HCT116 (cell line): ENCODE data around the gene DOCK7. TPM values are rescaled to one million over a fixed set of nuclear protein-coding genes. Genes with fewer than 3 reads are reported as not detected.

Experiments
- ATAC-seq: fragments of 200-7000 bp; cut with Tn5 transposase; 2 replicates; pipeline ENCODE4 v1.9.1; 2020; ENCODE audit warnings: mild to moderate bottlenecking, moderate library complexity
- BruUV-seq: library from RNA; stranded (reverse); fragments of 400-500 nt; replicated peaks from 2 replicates; lab custom pipeline; 2021; lab: Mats Ljungman, UMichigan
- CTCF ChIA-PET: fragments of 300-600 bp; sonication (Branson Sonifier 250); formaldehyde crosslinking; loops from one replicate; lab custom pipeline; 2021; ENCODE audit warnings: antibody characterized with exemption; lab: Charles Lee
- POLR2A ChIA-PET: fragments of 300-600, 350-600 bp; sonication (Branson Sonifier 250); formaldehyde crosslinking; loops from one replicate; lab custom pipeline; 2021; ENCODE audit warnings: antibody characterized with exemption; lab: Charles Lee
- RAD21 ChIA-PET, 2 experiments: fragments of 300-600 bp; sonication (Branson Sonifier 250); formaldehyde crosslinking; loops; one replicate each; lab custom pipeline; 2023; ENCODE audit warnings: low total read pairs in 2 of 2; ENCODE audit not compliant: uncharacterized antibody in 2 of 2, unreplicated experiment in 2 of 2, low non-redundant PET in 1 of 2; lab: Charles Lee
- DNase-seq: peaks from one replicate; pipeline ENCODE4 v3.0.0-alpha.2; 2010; ENCODE audit warnings: low read depth, low spot score
- H2AFZ ChIP-seq: fragments of 200-600 bp; shearing (Covaris generic), sonication (generic); 2 replicates; pipeline ENCODE4 v1.6.1; 2017; ENCODE audit warnings: low read depth, mixed run types, mixed read lengths, antibody characterized with exemption, low read length; ENCODE audit not compliant: poor library complexity, severe bottlenecking
- H3K27ac ChIP-seq: 2 replicates; pipeline ENCODE4 v1.5.1; 2012; ENCODE audit warnings: low read depth, low read length
- H3K27me3 ChIP-seq: fragments of 200-600 bp; sonication (generic); 2 replicates; pipeline ENCODE4 v1.6.1; 2016; ENCODE audit warnings: mixed run types, low read length, mixed read lengths; ENCODE audit not compliant: insufficient read depth
- H3K36me3 ChIP-seq, 2 experiments: fragments of 200-500 bp in 1 of 2; fragments of 200-600 bp in 1 of 2; sonication (Bioruptor generic) in 1 of 2; sonication (generic) in 1 of 2; 2 replicates each; pipeline versions ENCODE4 v1.5.1 to v1.6.1; 2014 to 2016; ENCODE audit warnings: low read length in 2 of 2, inconsistent platforms in 1 of 2, mixed read lengths in 1 of 2, mixed run types in 1 of 2; ENCODE audit not compliant: insufficient read depth in 2 of 2, control insufficient read depth in 1 of 2
- H3K4me1 ChIP-seq, 2 experiments: fragments of 200-600 bp in 1 of 2; sonication (generic) in 1 of 2; 2 replicates each; pipeline versions ENCODE4 v1.5.1 to v1.6.1; 2012 to 2017; ENCODE audit warnings: low read length in 2 of 2, inconsistent platforms in 1 of 2, mild to moderate bottlenecking in 1 of 2, mixed read lengths in 1 of 2, mixed run types in 1 of 2, moderate library complexity in 1 of 2; ENCODE audit not compliant: insufficient read depth in 2 of 2, control insufficient read depth in 1 of 2
- H3K4me2 ChIP-seq: fragments of 200-600 bp; sonication (generic); 2 replicates; pipeline ENCODE4 v1.6.1; 2017; ENCODE audit warnings: mixed run types, low read length, mixed read lengths
- H3K4me3 ChIP-seq, 2 experiments: fragments of 200-600 bp in 1 of 2; sonication (generic) in 1 of 2; replicated peaks in 1 of 2; 2 replicates each; pipeline ENCODE4 v1.5.1; 2011 to 2016; ENCODE audit warnings: low read length in 2 of 2, control low read depth in 1 of 2, low read depth in 1 of 2, mild to moderate bottlenecking in 1 of 2, mixed read lengths in 1 of 2, mixed run types in 1 of 2
- H3K79me2 ChIP-seq: fragments of 200-600 bp; sonication (generic); 2 replicates; pipeline ENCODE4 v1.6.1; 2017; ENCODE audit warnings: mild to moderate bottlenecking, mixed run types, low read length, moderate library complexity, mixed read lengths; ENCODE audit not compliant: insufficient read depth
- H3K9ac ChIP-seq: fragments of 200-600 bp; sonication (generic); 2 replicates; pipeline ENCODE4 v1.6.1; 2016; ENCODE audit warnings: low read length, mixed read lengths
- H3K9me2 ChIP-seq: fragments of 200-600 bp; sonication (generic), shearing (Covaris generic); 2 replicates; pipeline ENCODE4 v1.6.1; 2017; ENCODE audit warnings: mixed run types, mild to moderate bottlenecking, moderate library complexity; ENCODE audit not compliant: insufficient read depth
- H3K9me3 ChIP-seq, 2 experiments: fragments of 200-500 bp in 1 of 2; fragments of 200-600 bp in 1 of 2; sonication (Bioruptor generic) in 1 of 2; sonication (generic) in 1 of 2; 2 replicates each; pipeline ENCODE4 v1.6.1; 2014 to 2017; ENCODE audit warnings: low read length in 2 of 2, mixed read lengths in 2 of 2, inconsistent platforms in 1 of 2, low read depth in 1 of 2, mild to moderate bottlenecking in 1 of 2, mixed run types in 1 of 2, moderate library complexity in 1 of 2; ENCODE audit not compliant: control insufficient read depth in 1 of 2, insufficient read depth in 1 of 2
- H4K20me1 ChIP-seq: fragments of 200-600 bp; sonication (generic), shearing (Covaris generic); 2 replicates; pipeline ENCODE4 v1.6.1; 2017; ENCODE audit warnings: mixed run types, mild to moderate bottlenecking, moderate library complexity; ENCODE audit not compliant: insufficient read depth
- CBX3 ChIP-seq: IDR thresholded peaks from 2 replicates; pipeline ENCODE4 v1.6.1; 2012; ENCODE audit warnings: low read depth
- CTCF ChIP-seq, 3 experiments: fragments of 200-600 bp in 1 of 3; sonication (generic) in 1 of 3; IDR thresholded peaks in 2 of 3; conservative IDR thresholded peaks in 1 of 3; 2 replicates each; pipeline ENCODE4 v1.5.1; 2012 to 2017; ENCODE audit warnings: low read depth in 2 of 3, low read length in 2 of 3, antibody characterized with exemption in 1 of 3, borderline replicate concordance in 1 of 3, control low read depth in 1 of 3, mild to moderate bottlenecking in 1 of 3, mixed read lengths in 1 of 3, mixed run types in 1 of 3, moderate library complexity in 1 of 3; ENCODE audit not compliant: insufficient read depth in 1 of 3
- EZH2 ChIP-seq: fragments of 200-600 bp; sonication (generic); IDR thresholded peaks from 2 replicates; pipeline ENCODE4 v1.6.1; 2017; ENCODE audit warnings: antibody characterized with exemption, mixed run types
- EZH2phosphoT487 ChIP-seq: fragments of 200-600 bp; IDR thresholded peaks from 2 replicates; pipeline ENCODE4 v1.6.1; 2018; ENCODE audit warnings: antibody characterized with exemption, borderline replicate concordance
- POLR2A ChIP-seq: IDR thresholded peaks from 2 replicates; pipeline ENCODE4 v1.7.0; 2011; ENCODE audit warnings: borderline replicate concordance; ENCODE audit not compliant: insufficient read depth, insufficient read length; ENCODE audit errors: extremely low read depth
- POLR2AphosphoS5 ChIP-seq: IDR thresholded peaks from 2 replicates; pipeline ENCODE4 v1.6.1; 2011; ENCODE audit warnings: mild to moderate bottlenecking, low read depth, low read length, moderate library complexity
- SIN3A ChIP-seq: IDR thresholded peaks from 2 replicates; pipeline ENCODE4 v1.6.1; 2012; ENCODE audit warnings: low read depth
- SP1 ChIP-seq: IDR thresholded peaks from 2 replicates; pipeline ENCODE4 v1.6.1; 2012; ENCODE audit warnings: low read depth
- TCF7L2 ChIP-seq: IDR thresholded peaks from 2 replicates; pipeline ENCODE4 v1.7.0; 2011; ENCODE audit warnings: borderline replicate concordance, inconsistent platforms; ENCODE audit not compliant: insufficient read depth, insufficient read length; ENCODE audit errors: extremely low read depth
- YY1 ChIP-seq: IDR thresholded peaks from 2 replicates; pipeline ENCODE4 v1.6.1; 2011; ENCODE audit warnings: low read length, low read depth, moderate library complexity, mild to moderate bottlenecking; ENCODE audit not compliant: insufficient replicate concordance; ENCODE audit errors: extremely low read depth
- ZBTB33 ChIP-seq: IDR thresholded peaks from 2 replicates; pipeline ENCODE4 v1.6.1; 2011; ENCODE audit warnings: mild to moderate bottlenecking, low read length, moderate library complexity; ENCODE audit not compliant: insufficient replicate concordance; ENCODE audit errors: extremely low read depth
- ZFX ChIP-seq: fragments of 450-650 bp; IDR thresholded peaks from 2 replicates; pipeline ENCODE4 v1.6.1; 2017
- ZNF274 ChIP-seq: fragments of 200-500 bp; sonication (Bioruptor generic); IDR thresholded peaks from 2 replicates; pipeline ENCODE4 v1.6.1; 2014; ENCODE audit warnings: mild to moderate bottlenecking, low read depth, low read length, inconsistent platforms
- intact Hi-C: fragments of 100-400 bp; cut with micrococcal nuclease; formaldehyde crosslinking; loops from 2 replicates; pipeline ENCODE4 v1.10.0; 2022
- total RNA-seq: library from RNA; stranded (reverse); gene quantifications from one replicate; pipeline ENCODE4 v1.2.1, GENCODE V29; 2021; ENCODE audit not compliant: unreplicated experiment

Gene DOCK7
- total RNA-seq, 1 experiment from 2014 or later: 49.0 TPM

- peaks cover 9 to 69% of the 10 kb centered on the region in 2 experiments for H3K4me1 ChIP-seq
- POLR2A ChIA-PET: no interaction called here
- H3K4me3 ChIP-seq: peak overlapping the region; percentile 69 to 86
- no TSS peak for BruUV-seq
- H3K27ac ChIP-seq: peak overlapping the region; percentile 74
- ATAC-seq (peak; percentile 33), DNase-seq (no peak)
- no peaks in the 10 kb centered on the region for H3K27me3 ChIP-seq
- TF ChIP-seq ZFX: no peak
- no peak for TF ChIP-seq POLR2AphosphoS5
- no peak for TF ChIP-seq TCF7L2
- no peak; the same call in 1 of the 2 replicates for TF ChIP-seq SIN3A
- no peak for TF ChIP-seq ZBTB33
- TF ChIP-seq EZH2: no peak
- no peak for TF ChIP-seq YY1
- TF ChIP-seq POLR2A: no peak
- TF ChIP-seq EZH2phosphoT487: no peak
- TF ChIP-seq ZNF274: no peak
- no peak for TF ChIP-seq CTCF (IDR thresholded peaks at IDR 0.05 in 2 of 3, conservative IDR thresholded peaks at IDR 0.05 in 1 of 3; ENCODE audit: borderline replicate concordance in 1 of 3, insufficient read depth in 1 of 3, low read depth in 2 of 3, low read length in 2 of 3)
- no peak for TF ChIP-seq SP1
- no peak for TF ChIP-seq CBX3
- H3K4me2 ChIP-seq: peak overlapping the region; percentile 84
- CTCF ChIA-PET: no interaction called here
- H3K36me3 ChIP-seq: no peaks in the 10 kb centered on the region
- H4K20me1 ChIP-seq: no peaks in the 10 kb centered on the region
- intact Hi-C loops: no loop called here
- H3K79me2 ChIP-seq: peaks cover 46% of the 10 kb centered on the region
- RAD21 ChIA-PET: no interaction called here
- no peaks in the 10 kb centered on the region for H3K9me2 ChIP-seq
- no peaks in the 10 kb centered on the region for H3K9me3 ChIP-seq
- H3K9ac ChIP-seq: peak overlapping the region; percentile 80
- no peak overlapping the region for H2AFZ ChIP-seq
These were observed 724 bp downstream of the DOCK7 start for GRCh38 chr1:62687421-62687902.
